Glutamatergic neuron (in vitro differentiated cells): ENCODE data around the gene KIF1B. TPM values are rescaled to one million over a fixed set of nuclear protein-coding genes. Genes with fewer than 3 reads are reported as not detected.

Experiments
- DNase-seq: peaks from one replicate; pipeline ENCODE4 v3.0.0; 2022
- H3K27ac Mint-ChIP-seq: one replicate; pipeline ENCODE4 v1.8.0; 2020; ENCODE audit warnings: mild to moderate bottlenecking, mixed read lengths, inconsistent platforms; ENCODE audit not compliant: unreplicated experiment
- H3K27me3 Mint-ChIP-seq: one replicate; pipeline ENCODE4 v1.8.0; 2020; ENCODE audit warnings: mild to moderate bottlenecking, moderate library complexity, mixed read lengths, inconsistent platforms; ENCODE audit not compliant: unreplicated experiment
- H3K36me3 Mint-ChIP-seq: one replicate; pipeline ENCODE4 v1.8.0; 2020; ENCODE audit warnings: mild to moderate bottlenecking, mixed read lengths, inconsistent platforms; ENCODE audit not compliant: unreplicated experiment
- H3K4me1 Mint-ChIP-seq: one replicate; pipeline ENCODE4 v1.8.0; 2020; ENCODE audit warnings: mild to moderate bottlenecking, low read depth, mixed read lengths, inconsistent platforms; ENCODE audit not compliant: unreplicated experiment
- H3K4me3 Mint-ChIP-seq: one replicate; pipeline ENCODE4 v1.8.0; 2020; ENCODE audit warnings: mild to moderate bottlenecking, mixed read lengths, inconsistent platforms; ENCODE audit not compliant: unreplicated experiment
- H3K9me3 Mint-ChIP-seq: one replicate; pipeline ENCODE4 v1.8.0; 2020; ENCODE audit warnings: mild to moderate bottlenecking, moderate library complexity, mixed read lengths, inconsistent platforms; ENCODE audit not compliant: unreplicated experiment
- CTCF ChIP-seq: fragments of 200-600 bp; sonication (generic); IDR thresholded peaks from one replicate; pipeline ENCODE4 v1.5.0; 2021; ENCODE audit not compliant: partially characterized antibody, unreplicated experiment
- long read RNA-seq: library from polyadenylated mRNA; unstranded; transcript quantifications from one replicate; pipeline ENCODE4 v2.0.0, GENCODE V29; 2020; ENCODE audit not compliant: unreplicated experiment
- total RNA-seq: library from RNA; stranded (reverse); fragmentation: NEBNext Ultra II Directional; extraction: Animal tissue kit (Norgen Biotek cat#: 25700); gene quantifications from one replicate; pipeline ENCODE4 v1.2.1, GENCODE V29; 2021; ENCODE audit not compliant: unreplicated experiment

The KIF1B gene
- 261 TPM for total RNA-seq
- long read RNA-seq, partial matches to known transcripts, result 9 of 29 reads
- long read RNA-seq, other reads (novel, unspliced or antisense), result 20 of 29 reads

- DNase-seq, result peak; percentile 100
- peak; percentile 99 for TF ChIP-seq CTCF
- Mint-ChIP-seq H3K36me3 (no peaks in the 10 kb centered on the region), H3K4me1 (peaks cover 13% of the 10 kb centered on the region), H3K27me3 (peaks cover 16% of the 10 kb centered on the region), H3K27ac (peak within 1 kb of the TSS; percentile 97), H3K9me3 (peaks cover 7% of the 10 kb centered on the region), H3K4me3 (peak within 1 kb of the TSS; percentile 92)
Observed at GRCh38 chr1:10209905-10210810, at the start of gene KIF1B. Gene KIF1B, plus strand, starts transcription at chr1:10210570. Its CDS starts 21,759 bp downstream, at chr1:10232329.

- peak overlapping the region; percentile 39 for H3K4me3 Mint-ChIP-seq
- peak overlapping the region; percentile 95 for H3K27ac Mint-ChIP-seq
- peaks cover 16% of the 10 kb centered on the region for H3K4me1 Mint-ChIP-seq
Observed at GRCh38 chr1:10160907-10161490, 49.4 kb upstream of the KIF1B start.

GRCh38 chr1:10161541-10162290 lies 48.7 kb upstream of the KIF1B start:
- Mint-ChIP-seq H3K27me3 (peaks cover 6% of the 10 kb centered on the region), H3K4me1 (peaks cover 16% of the 10 kb centered on the region), H3K27ac (peak overlapping the region; percentile 95), H3K36me3 (no peaks in the 10 kb centered on the region), H3K9me3 (peaks cover 7% of the 10 kb centered on the region), H3K4me3 (no peak overlapping the region)
- DNase-seq, result no peak
- TF ChIP-seq CTCF, result no peak

More at GRCh38 chr1:10160907-10161490, 49.4 kb upstream of the KIF1B start:
- Mint-ChIP-seq H3K27me3 (peaks cover 6% of the 10 kb centered on the region), H3K9me3 (peaks cover 7% of the 10 kb centered on the region), H3K36me3 (no peaks in the 10 kb centered on the region)
- DNase-seq, result peak; percentile 49
- TF ChIP-seq CTCF, result no peak

GRCh38 chr1:10168912-10169514 lies 41.4 kb upstream of the KIF1B start:
- Mint-ChIP-seq H3K27ac (no peak overlapping the region), H3K9me3 (no peaks in the 10 kb centered on the region), H3K4me3 (no peak overlapping the region), H3K4me1 (no peaks in the 10 kb centered on the region), H3K36me3 (no peaks in the 10 kb centered on the region), H3K27me3 (peaks cover 4% of the 10 kb centered on the region)
- no peak for DNase-seq
- no peak for TF ChIP-seq CTCF
